Measurements from ENCODE around the gene LDHB. TPM values are rescaled to one million over a fixed set of nuclear protein-coding genes. Genes with fewer than 3 reads are reported as not detected.

Gene LDHB
- polyA plus RNA-seq (2011; rRNA removed), result 894 and 1,189 TPM in 2 replicates
- polyA minus RNA-seq (2011; rRNA and poly(A)+ RNA removed), result 330 and 535 TPM in 2 replicates

GRCh38 chr12:21657326-21658077 is at the start of gene LDHB:
Gene LDHB (minus strand): TSS chr12:21657842. CDS start chr12:21654671, 3,171 bp downstream.
- Histone ChIP-seq H3K9me3 (ENCODE audit: control insufficient read depth, insufficient read depth, low read length) (no peaks in the 10 kb centered on the region; the same call in 1 of the 2 replicates), H3K4me3 (ENCODE audit: low read depth, low read length) (peak within 1 kb of the TSS; percentile 93), H3K27ac (ENCODE audit: low read depth, low read length) (peak within 1 kb of the TSS; percentile 92), H3K27me3 (ENCODE audit: control insufficient read depth, insufficient read depth, low read length) (no peaks in the 10 kb centered on the region)
- peak; percentile 88 for DNase-seq (ENCODE audit: low read depth, low spot score)
- CTCF ChIA-PET, result interaction anchor here (0.9 to 2.7 kb wide), 3 partner anchors 9 to 40 kb away, joined by 3 to 25 read pairs (median 4); no protein-coding TSS in a partner anchor
- no peak for TF ChIP-seq CTCF (IDR thresholded peaks at IDR 0.05; ENCODE audit: low read depth, low read length)
- POLR2A ChIA-PET, result interaction anchor here (0.7 to 2.0 kb wide), 10 partner anchors 9 to 887 kb away, joined by 3 to 8 read pairs (median 4); partner anchors contain the start of genes C2CD5, GOLT1B, PYROXD1 and RECQL

GRCh38 chr12:21704847-21705246 is 47.2 kb upstream of the LDHB start:
- Histone ChIP-seq H3K4me3 (ENCODE audit: low read depth, low read length) (no peak overlapping the region), H3K27me3 (ENCODE audit: control insufficient read depth, insufficient read depth, low read length) (no peaks in the 10 kb centered on the region), H3K9me3 (ENCODE audit: control insufficient read depth, insufficient read depth, low read length) (no peaks in the 10 kb centered on the region), H3K27ac (ENCODE audit: low read depth, low read length) (no peak overlapping the region)
- TF ChIP-seq CTCF (IDR thresholded peaks at IDR 0.05; ENCODE audit: low read depth, low read length), result no peak
- POLR2A ChIA-PET, result no interaction called here
- CTCF ChIA-PET, result interaction anchor here (0.8 to 1.3 kb wide), 3 partner anchors 25 to 286 kb away, joined by 3 to 5 read pairs (median 3); no protein-coding TSS in a partner anchor
- no peak for DNase-seq (ENCODE audit: low read depth, low spot score)

DNA sequence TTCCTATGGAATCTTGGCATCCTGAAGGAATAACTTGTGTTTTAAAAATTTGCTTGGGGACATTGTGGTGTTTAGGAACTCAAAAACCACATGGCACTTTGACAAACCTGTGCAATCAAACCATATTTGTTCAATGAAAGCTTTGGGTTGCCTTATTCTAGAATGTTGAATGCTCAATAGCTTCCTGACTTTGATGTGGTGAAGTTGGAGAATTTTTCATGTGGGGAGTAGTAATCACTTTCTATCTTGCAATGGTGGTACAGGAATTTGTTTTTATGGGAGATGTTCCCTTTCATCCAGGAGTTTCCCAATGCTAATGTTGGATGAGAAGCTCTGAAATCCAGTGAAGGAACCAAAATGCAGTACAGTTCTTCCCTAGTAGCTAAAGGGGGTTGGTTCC is 42.2 kb upstream of the LDHB start:
- TF ChIP-seq CTCF (IDR thresholded peaks at IDR 0.05; ENCODE audit: low read depth, low read length), result no peak
- CTCF ChIA-PET, result interaction anchor here (0.7 to 5.6 kb wide), 12 partner anchors 10 to 760 kb away, joined by 3 to 450 read pairs (median 4); partner anchors contain the start of genes ABCC9 and CMAS
- POLR2A ChIA-PET, result no interaction called here

DNA sequence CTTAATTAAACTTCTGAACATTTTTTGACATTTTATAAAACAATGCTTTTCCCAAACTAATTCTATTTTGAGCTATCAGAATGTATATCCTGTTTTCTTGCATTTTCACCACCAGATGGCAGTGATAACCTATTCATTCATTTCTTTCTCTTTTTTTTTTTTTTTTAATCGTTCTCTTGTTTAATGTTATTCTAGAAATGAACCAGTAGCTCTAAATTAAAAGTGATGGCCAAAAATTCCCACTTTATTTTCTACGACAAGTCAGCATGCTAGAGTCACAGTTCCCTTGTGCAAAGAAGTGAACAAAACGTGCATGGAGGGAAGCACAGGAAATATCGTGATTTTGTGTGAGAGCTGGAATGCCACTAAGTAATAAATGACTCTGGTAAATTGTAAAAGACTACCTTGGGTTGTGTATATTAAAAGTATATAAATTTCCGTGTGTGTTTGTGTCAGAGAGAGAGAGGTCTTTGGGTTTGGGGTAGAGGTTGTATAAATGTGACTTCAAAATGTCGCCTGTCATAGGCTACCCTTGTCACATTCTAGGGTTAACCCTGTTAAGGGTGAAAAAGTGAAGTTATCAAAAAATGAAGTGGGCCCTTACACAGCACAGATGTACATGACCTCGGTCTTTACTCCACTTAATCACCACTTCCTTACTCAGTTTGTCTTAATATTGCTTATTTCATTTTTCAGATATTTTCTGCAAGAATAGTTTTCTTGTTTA is 40.4 kb upstream of the LDHB start:
- H3K4me3 ChIP-seq (ENCODE audit: low read depth, low read length), result no peak overlapping the region
- peak; percentile 60 for TF ChIP-seq CTCF (IDR thresholded peaks at IDR 0.05; ENCODE audit: low read depth, low read length)
- no peaks in the 10 kb centered on the region for H3K27me3 ChIP-seq (ENCODE audit: control insufficient read depth, insufficient read depth, low read length)
- H3K9me3 ChIP-seq (ENCODE audit: control insufficient read depth, insufficient read depth, low read length), result no peaks in the 10 kb centered on the region
- DNase-seq (ENCODE audit: low read depth, low spot score), result peak; percentile 11
- no peak overlapping the region for H3K27ac ChIP-seq (ENCODE audit: low read depth, low read length)
- ChIA-PET CTCF (interaction anchor here (0.6 to 5.6 kb wide), 54 partner anchors 12 to 763 kb away, joined by 3 to 450 read pairs (median 4); partner anchors contain the start of genes CMAS, KCNJ8 and LDHB), POLR2A (interaction anchor here (1.0 kb wide), 1 partner anchor 292 kb away, joined by 4 read pairs; no protein-coding TSS in a partner anchor)

More for the DNA sequence above, 42.2 kb upstream of the LDHB start:
- Histone ChIP-seq H3K9me3 (ENCODE audit: control insufficient read depth, insufficient read depth, low read length) (no peaks in the 10 kb centered on the region), H3K4me3 (ENCODE audit: low read depth, low read length) (no peak overlapping the region), H3K27ac (ENCODE audit: low read depth, low read length) (no peak overlapping the region), H3K27me3 (ENCODE audit: control insufficient read depth, insufficient read depth, low read length) (no peaks in the 10 kb centered on the region)
- no peak for DNase-seq (ENCODE audit: low read depth, low spot score)
